Common myeloid progenitor, CD34-positive (primary cell): ENCODE measurements around the gene NTM.

Experiments used
- CTCF ChIA-PET: fragments of 350-600 bp; sonication (Branson Sonifier 250); formaldehyde crosslinking; loops from one replicate; lab custom pipeline; 2021; ENCODE audit warnings: antibody characterized with exemption; lab: Charles Lee
- POLR2A ChIA-PET: fragments of 350-600 bp; sonication (Branson Sonifier 250); formaldehyde crosslinking; loops from one replicate; lab custom pipeline; 2021; ENCODE audit warnings: antibody characterized with exemption; lab: Charles Lee
- DNase-seq, 3 donors: peaks; one replicate each; pipeline versions ENCODE4 v3.0.0 to v3.0.0-alpha.2; 2013
- H3K27ac ChIP-seq, 2 experiments: 1 replicate in 1 of 2; 2 replicates in 1 of 2; pipeline ENCODE4 v1.7.0; 2013; ENCODE audit warnings: inconsistent platforms in 2 of 2, low read length in 2 of 2, mild to moderate bottlenecking in 2 of 2, low read depth in 1 of 2, moderate library complexity in 1 of 2; ENCODE audit not compliant: severe bottlenecking in 2 of 2, insufficient read depth in 1 of 2, poor library complexity in 1 of 2
- H3K27me3 ChIP-seq, 5 experiments: replicated peaks in 2 of 5; 1 replicate in 3 of 5; 2 replicates in 2 of 5; pipeline versions ENCODE4 v1.6.1 to v1.7.0; 2013; ENCODE audit warnings: low read length in 4 of 5, mild to moderate bottlenecking in 2 of 5, moderate library complexity in 2 of 5, inconsistent platforms in 1 of 5; ENCODE audit not compliant: insufficient read depth in 5 of 5, control insufficient read depth in 4 of 5
- H3K36me3 ChIP-seq, 4 experiments: 1 replicate in 2 of 4; 2 replicates in 2 of 4; pipeline versions ENCODE4 v1.6.1 to v1.7.0; 2013; ENCODE audit warnings: low read length in 3 of 4, control low read depth in 1 of 4, mild to moderate bottlenecking in 1 of 4; ENCODE audit not compliant: control insufficient read depth in 4 of 4, insufficient read depth in 4 of 4
- H3K4me1 ChIP-seq, 4 experiments: 1 replicate in 3 of 4; 2 replicates in 1 of 4; pipeline versions ENCODE4 v1.6.1 to v1.7.1; 2013; ENCODE audit warnings: low read length in 3 of 4, mild to moderate bottlenecking in 3 of 4, control low read depth in 1 of 4, inconsistent platforms in 1 of 4, moderate library complexity in 1 of 4; ENCODE audit not compliant: control insufficient read depth in 4 of 4, insufficient read depth in 4 of 4; ENCODE audit errors: control extremely low read depth in 1 of 4
- H3K4me3 ChIP-seq, 7 experiments: 1 replicate in 4 of 7; 2 replicates in 3 of 7; pipeline versions ENCODE4 v1.5.1 to v1.7.0; 2013; ENCODE audit warnings: mild to moderate bottlenecking in 7 of 7, low read length in 6 of 7, moderate library complexity in 6 of 7, inconsistent platforms in 2 of 7, low read depth in 2 of 7, control low read depth in 1 of 7; ENCODE audit not compliant: insufficient read depth in 4 of 7, control insufficient read depth in 1 of 7; ENCODE audit errors: extremely low read depth in 1 of 7
- H3K9me3 ChIP-seq, 5 experiments: 1 replicate in 4 of 5; 2 replicates in 1 of 5; pipeline versions ENCODE4 v1.6.1 to v1.7.1; 2013; ENCODE audit warnings: low read length in 4 of 5, mild to moderate bottlenecking in 2 of 5, inconsistent platforms in 1 of 5, low read depth in 1 of 5, moderate library complexity in 1 of 5; ENCODE audit not compliant: control insufficient read depth in 4 of 5, insufficient read depth in 2 of 5; ENCODE audit errors: control extremely low read depth in 1 of 5
- WGBS: methylation state at CpG from one replicate; pipeline ENCODE4 v1.1.5; 2013; ENCODE audit not compliant: insufficient coverage; 5-methylcytosine and 5-hydroxymethylcytosine counted together

Gene NTM

GRCh38 chr11:131802440-131803115, 432.2 kb downstream of the NTM start:
- peaks cover 0 to 3% (median 0%) of the 10 kb centered on the region in 5 experiments for H3K27me3 ChIP-seq
- ChIA-PET POLR2A (no interaction called here), CTCF (no interaction called here)
- H3K9me3 ChIP-seq, result no peaks in the 10 kb centered on the region
- DNase-seq, result no peak
- no peaks in the 10 kb centered on the region for H3K4me1 ChIP-seq
- 98% methylated on average over 5 of the region's 9 CpGs for WGBS
- H3K27ac ChIP-seq, result no peak overlapping the region
- no peak overlapping the region for H3K4me3 ChIP-seq
- no peaks in the 10 kb centered on the region for H3K36me3 ChIP-seq

DNA sequence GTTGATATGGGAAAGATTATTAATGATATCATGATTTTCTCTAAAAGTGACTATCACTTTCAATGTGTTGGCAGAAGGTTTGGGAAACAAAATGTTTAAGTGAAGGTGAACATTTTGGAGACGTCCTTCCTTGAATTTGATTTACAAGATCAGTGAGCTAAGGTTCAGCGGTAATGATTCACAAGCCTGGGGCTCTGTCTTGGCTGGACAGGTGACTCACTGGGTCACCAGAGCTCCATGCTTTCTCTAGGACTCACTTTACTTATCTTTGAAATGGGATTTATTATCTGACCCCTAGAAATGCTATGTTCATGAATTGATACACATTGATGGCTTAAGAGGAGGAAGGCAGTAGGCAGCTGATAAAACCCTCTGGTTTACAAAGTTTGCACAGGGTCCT, 437.5 kb downstream of the NTM start:
- POLR2A ChIA-PET, result no interaction called here
- Histone ChIP-seq H3K27ac (no peak overlapping the region), H3K9me3 (no peaks in the 10 kb centered on the region), H3K4me1 (no peaks in the 10 kb centered on the region), H3K27me3 (peaks cover 0 to 14% (median 3%) of the 10 kb centered on the region in 5 experiments), H3K4me3 (no peak overlapping the region), H3K36me3 (no peaks in the 10 kb centered on the region)
- CTCF ChIA-PET, result no interaction called here
- DNase-seq, result no peak
- 92% methylated on average over 2 of the region's 2 CpGs for WGBS

- DNase-seq, result no peak
- no peaks in the 10 kb centered on the region for H3K36me3 ChIP-seq
- WGBS, result 95% methylated on average over 4 of the region's 6 CpGs
- no peaks in the 10 kb centered on the region for H3K4me1 ChIP-seq
- H3K27me3 ChIP-seq, result peaks cover 0 to 14% (median 3%) of the 10 kb centered on the region in 5 experiments
- H3K9me3 ChIP-seq, result no peaks in the 10 kb centered on the region
- no peak overlapping the region for H3K27ac ChIP-seq
- POLR2A ChIA-PET, result no interaction called here
- CTCF ChIA-PET, result no interaction called here
- H3K4me3 ChIP-seq, result no peak overlapping the region
These were observed 438.1 kb downstream of the NTM start for GRCh38 chr11:131808470-131808869.

DNA sequence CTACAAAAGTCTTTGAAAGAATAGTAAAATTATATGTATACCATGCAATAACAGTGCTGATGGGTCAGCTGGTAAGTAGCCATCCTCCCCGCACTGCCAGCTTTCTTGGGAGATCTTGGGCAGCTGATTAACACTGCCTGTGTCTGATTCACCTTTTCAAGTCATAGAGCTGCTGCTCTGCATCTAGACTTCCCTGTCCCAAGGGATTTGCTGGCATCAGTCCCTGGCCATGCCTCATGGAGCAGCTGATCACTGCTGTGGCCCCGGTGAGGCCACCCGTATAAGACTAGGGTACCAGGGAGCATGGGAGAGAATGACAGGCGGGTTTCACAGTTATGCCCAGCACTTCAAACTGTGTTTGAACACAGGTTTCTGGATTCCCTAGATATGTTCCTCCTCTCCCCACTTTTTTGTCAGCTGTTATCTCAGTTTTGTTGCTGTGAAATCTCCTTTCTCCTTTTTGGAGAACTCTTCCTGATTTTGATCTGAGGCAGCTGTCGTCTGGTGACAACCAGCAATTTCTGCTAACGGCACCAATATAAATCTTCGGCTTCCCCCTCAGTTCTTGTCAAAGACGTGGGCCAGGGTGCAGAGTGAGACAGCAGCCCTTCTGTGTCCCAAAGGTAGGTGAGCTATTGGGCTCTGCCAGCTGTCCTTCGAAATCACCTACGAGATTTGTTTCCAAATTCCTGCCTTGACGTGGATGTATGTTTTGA, 438.9 kb downstream of the NTM start:
- POLR2A ChIA-PET, result interaction anchor here (0.7 kb wide), 1 partner anchor 10 kb away, joined by 3 read pairs; no protein-coding TSS in a partner anchor

GRCh38 chr11:131810541-131810940, 440.1 kb downstream of the NTM start:
- 78% methylated on average over 2 of the region's 3 CpGs for WGBS
- ChIA-PET POLR2A (no interaction called here), CTCF (interaction anchor here (1.1 kb wide), 1 partner anchor 58 kb away, joined by 3 read pairs; no protein-coding TSS in a partner anchor)
- Histone ChIP-seq H3K4me3 (no peak overlapping the region), H3K27ac (no peak overlapping the region), H3K4me1 (peaks cover 0 to 4% (median 0%) of the 10 kb centered on the region in 4 experiments), H3K9me3 (no peaks in the 10 kb centered on the region), H3K27me3 (peaks cover 0 to 12% (median 3%) of the 10 kb centered on the region in 5 experiments), H3K36me3 (no peaks in the 10 kb centered on the region)
- DNase-seq, result no peak

More for the DNA sequence above, 438.9 kb downstream of the NTM start:
- 49% methylated on average over 8 of the region's 11 CpGs for WGBS
- H3K4me3 ChIP-seq, result no peak overlapping the region
- CTCF ChIA-PET, result interaction anchor here (1.1 kb wide), 1 partner anchor 31 kb away, joined by 3 read pairs; no protein-coding TSS in a partner anchor
- no peak overlapping the region for H3K27ac ChIP-seq
- peaks cover 0 to 14% (median 3%) of the 10 kb centered on the region in 5 experiments for H3K27me3 ChIP-seq
- peak in 1 of 3 donors; percentile 15 for DNase-seq
- no peaks in the 10 kb centered on the region for H3K36me3 ChIP-seq
- H3K4me1 ChIP-seq, result peaks cover 0 to 4% (median 0%) of the 10 kb centered on the region in 4 experiments
- H3K9me3 ChIP-seq, result no peaks in the 10 kb centered on the region

DNA sequence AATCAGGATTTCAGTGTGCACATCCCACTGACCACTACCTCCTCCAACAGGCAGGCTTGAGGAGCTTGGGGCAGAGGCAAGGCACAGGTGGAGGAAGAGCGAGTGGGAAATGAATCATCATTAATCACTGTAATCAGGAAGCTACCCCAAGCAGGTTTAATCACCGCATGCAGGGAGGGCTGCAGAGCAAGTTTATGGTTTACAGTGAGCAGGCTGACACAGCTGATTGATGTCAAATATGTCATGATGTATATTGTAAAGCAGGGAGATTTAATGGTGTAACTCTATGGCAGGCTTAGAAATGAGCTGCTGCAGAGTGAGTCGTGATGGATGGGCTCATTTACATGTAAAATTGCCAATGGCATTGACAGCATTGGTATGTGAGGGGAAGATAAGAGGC, 441.0 kb downstream of the NTM start:
- H3K27me3 ChIP-seq, result peaks cover 0 to 12% (median 3%) of the 10 kb centered on the region in 5 experiments
- peaks cover 0 to 5% (median 2%) of the 10 kb centered on the region in 4 experiments for H3K4me1 ChIP-seq
- H3K27ac ChIP-seq, result no peak overlapping the region
- H3K9me3 ChIP-seq, result no peaks in the 10 kb centered on the region
- POLR2A ChIA-PET, result no interaction called here
- CTCF ChIA-PET, result no interaction called here
- WGBS, result 73% methylated on average over 1 of the region's 3 CpGs
- H3K4me3 ChIP-seq, result no peak overlapping the region
- H3K36me3 ChIP-seq, result no peaks in the 10 kb centered on the region
- DNase-seq, result peak in 2 of 3 donors; percentile 10 to 40

GRCh38 chr11:131814108-131814507, 443.7 kb downstream of the NTM start:
- POLR2A ChIA-PET, result no interaction called here
- H3K9me3 ChIP-seq, result no peaks in the 10 kb centered on the region
- WGBS, result 41% methylated on average over 3 of the region's 4 CpGs
- H3K27ac ChIP-seq, result no peak overlapping the region
- CTCF ChIA-PET, result interaction anchor here (1.6 kb wide), 1 partner anchor 13 kb away, joined by 4 read pairs; no protein-coding TSS in a partner anchor
- H3K27me3 ChIP-seq, result peaks cover 0 to 6% (median 2%) of the 10 kb centered on the region in 5 experiments
- DNase-seq, result no peak
- H3K4me1 ChIP-seq, result peaks cover 0 to 5% (median 2%) of the 10 kb centered on the region in 4 experiments
- H3K36me3 ChIP-seq, result no peaks in the 10 kb centered on the region
- H3K4me3 ChIP-seq, result no peak overlapping the region
